ENCODE measurements around the gene ZNF217. TPM values are rescaled to one million over a fixed set of nuclear protein-coding genes. Genes with fewer than 3 reads are reported as not detected.
"Not testable (repeated sequence)": the region's sequence is repeated elsewhere in the genome, so short reads cannot be mapped to it uniquely, and the experiment has no call there.

The ZNF217 gene
- polyA plus RNA-seq, 2 of the 4 experiments (the other 2 are of a cell fraction): 22.2 to 30.5 TPM

DNA sequence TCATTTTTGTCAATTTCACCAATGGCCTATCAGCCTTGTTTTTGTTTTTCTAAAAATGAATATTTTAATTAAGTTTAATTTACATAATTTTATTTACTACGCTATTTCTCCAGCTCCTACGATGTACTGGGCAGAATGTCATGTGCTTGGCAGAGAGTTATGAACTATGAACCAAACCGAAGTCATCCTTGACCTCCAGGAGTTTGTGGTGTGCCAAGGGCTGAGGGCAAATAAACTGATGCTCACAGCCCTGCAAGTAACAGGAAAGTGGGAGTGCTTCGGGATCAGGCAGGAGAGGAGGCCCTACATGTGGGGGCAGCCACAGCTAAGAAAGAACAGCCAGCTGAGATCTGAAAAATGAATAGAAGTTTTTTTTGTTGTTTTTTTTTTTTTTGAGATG lies 38.6 kb downstream of the ZNF217 start (continued):
- TF ChIP-seq, protein P1, sequence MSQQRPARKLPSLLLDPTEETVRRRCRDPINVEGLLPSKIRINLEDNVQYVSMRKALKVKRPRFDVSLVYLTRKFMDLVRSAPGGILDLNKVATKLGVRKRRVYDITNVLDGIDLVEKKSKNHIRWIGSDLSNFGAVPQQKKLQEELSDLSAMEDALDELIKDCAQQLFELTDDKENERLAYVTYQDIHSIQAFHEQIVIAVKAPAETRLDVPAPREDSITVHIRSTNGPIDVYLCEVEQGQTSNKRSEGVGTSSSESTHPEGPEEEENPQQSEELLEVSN (IDR thresholded peaks at IDR 0.05; ENCODE audit: borderline replicate concordance, low read depth): no peak
- no peak for TF ChIP-seq EHMT2 (IDR thresholded peaks at IDR 0.05; ENCODE audit: low read depth)
- no peak for TF ChIP-seq KDM1A (IDR thresholded peaks at IDR 0.05; ENCODE audit: low read depth)
- TF ChIP-seq, protein P2, sequence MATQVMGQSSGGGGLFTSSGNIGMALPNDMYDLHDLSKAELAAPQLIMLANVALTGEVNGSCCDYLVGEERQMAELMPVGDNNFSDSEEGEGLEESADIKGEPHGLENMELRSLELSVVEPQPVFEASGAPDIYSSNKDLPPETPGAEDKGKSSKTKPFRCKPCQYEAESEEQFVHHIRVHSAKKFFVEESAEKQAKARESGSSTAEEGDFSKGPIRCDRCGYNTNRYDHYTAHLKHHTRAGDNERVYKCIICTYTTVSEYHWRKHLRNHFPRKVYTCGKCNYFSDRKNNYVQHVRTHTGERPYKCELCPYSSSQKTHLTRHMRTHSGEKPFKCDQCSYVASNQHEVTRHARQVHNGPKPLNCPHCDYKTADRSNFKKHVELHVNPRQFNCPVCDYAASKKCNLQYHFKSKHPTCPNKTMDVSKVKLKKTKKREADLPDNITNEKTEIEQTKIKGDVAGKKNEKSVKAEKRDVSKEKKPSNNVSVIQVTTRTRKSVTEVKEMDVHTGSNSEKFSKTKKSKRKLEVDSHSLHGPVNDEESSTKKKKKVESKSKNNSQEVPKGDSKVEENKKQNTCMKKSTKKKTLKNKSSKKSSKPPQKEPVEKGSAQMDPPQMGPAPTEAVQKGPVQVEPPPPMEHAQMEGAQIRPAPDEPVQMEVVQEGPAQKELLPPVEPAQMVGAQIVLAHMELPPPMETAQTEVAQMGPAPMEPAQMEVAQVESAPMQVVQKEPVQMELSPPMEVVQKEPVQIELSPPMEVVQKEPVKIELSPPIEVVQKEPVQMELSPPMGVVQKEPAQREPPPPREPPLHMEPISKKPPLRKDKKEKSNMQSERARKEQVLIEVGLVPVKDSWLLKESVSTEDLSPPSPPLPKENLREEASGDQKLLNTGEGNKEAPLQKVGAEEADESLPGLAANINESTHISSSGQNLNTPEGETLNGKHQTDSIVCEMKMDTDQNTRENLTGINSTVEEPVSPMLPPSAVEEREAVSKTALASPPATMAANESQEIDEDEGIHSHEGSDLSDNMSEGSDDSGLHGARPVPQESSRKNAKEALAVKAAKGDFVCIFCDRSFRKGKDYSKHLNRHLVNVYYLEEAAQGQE (IDR thresholded peaks at IDR 0.05): no peak

DNA sequence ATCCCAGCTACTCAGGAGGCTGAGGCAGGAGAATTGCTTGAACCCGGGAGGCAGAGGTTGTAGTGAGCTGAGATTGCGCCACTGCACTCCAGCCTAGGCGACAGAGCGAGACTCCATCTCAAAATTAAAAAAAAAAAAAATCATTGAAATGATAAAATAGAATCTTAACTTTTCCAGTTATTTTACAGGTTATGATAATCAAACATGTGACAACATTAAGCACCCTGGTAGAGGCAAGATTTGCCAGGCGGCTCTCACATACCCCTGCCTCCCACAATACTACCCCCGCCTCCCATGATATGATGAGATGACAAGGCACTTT lies 41.1 kb downstream of the ZNF217 start:
- ATAC-seq; H3K4me1 ChIP-seq; POLR2A ChIA-PET; H3K4me3 ChIP-seq; CTCF ChIA-PET; H3K4me2 ChIP-seq; H3K9me3 ChIP-seq; FAIRE-seq; DNase-seq (ENCODE audit: low read depth in 1 of 2, low spot score in 1 of 2); H3K27ac ChIP-seq: not testable (repeated sequence)
- WGBS (ENCODE audit: missing lambda C conversion rate): 94% methylated on average over 6 of the region's 6 CpGs

DNA sequence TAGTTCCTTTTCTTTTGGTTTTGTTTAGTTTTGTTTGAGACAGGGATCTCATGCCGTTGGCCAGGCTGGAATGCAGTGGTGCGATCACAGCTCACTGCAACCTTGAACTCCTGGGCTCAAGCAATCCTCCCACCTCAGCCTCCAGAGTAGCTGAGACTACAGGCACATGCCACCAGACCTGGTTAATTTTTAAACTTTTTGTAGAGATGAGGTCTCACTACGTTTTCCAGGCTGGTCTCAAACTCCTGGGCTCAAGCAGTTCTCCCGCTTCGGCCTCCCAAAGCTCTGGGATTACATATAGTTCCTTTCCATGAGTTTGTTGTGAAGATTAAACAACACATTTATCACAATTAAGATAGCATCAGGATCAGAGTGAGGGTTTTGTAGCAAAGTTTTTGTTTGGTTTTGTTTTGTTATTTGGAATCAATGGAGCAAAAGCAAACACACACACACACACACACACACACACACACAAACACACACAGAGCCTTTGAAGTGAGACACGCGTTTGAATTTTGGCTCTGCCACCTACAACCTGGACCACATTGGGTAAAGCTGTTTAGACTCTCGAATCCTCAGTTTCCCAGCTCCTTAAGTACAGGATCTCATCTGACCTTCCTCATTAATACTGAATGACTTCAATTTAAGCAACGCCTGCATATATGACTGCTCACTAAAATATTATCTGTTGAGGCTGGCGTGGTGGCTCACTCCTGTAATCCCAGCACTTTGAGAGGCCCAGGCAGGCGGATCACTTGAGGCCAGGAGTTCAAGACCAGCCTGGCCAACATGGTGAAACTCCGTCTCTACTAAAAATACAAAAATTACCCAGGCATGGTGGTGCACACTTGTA lies 41.7 kb downstream of the ZNF217 start:
- CTCF ChIA-PET: interaction anchor here (1.2 to 1.5 kb wide), 2 partner anchors 388 to 1239 kb away, joined by 3 to 8 read pairs; no protein-coding TSS in a partner anchor
- POLR2A ChIA-PET; H3K4me1 ChIP-seq; H3K4me3 ChIP-seq; FAIRE-seq; DNase-seq (ENCODE audit: low read depth in 1 of 2, low spot score in 1 of 2); H3K27ac ChIP-seq; H3K9me3 ChIP-seq; ATAC-seq: not testable (repeated sequence)
- WGBS (ENCODE audit: missing lambda C conversion rate): 75% methylated on average over 12 of the region's 12 CpGs
- 0 out of 3 replicates have a peak overlapping the region, but pooled peaks have one; percentile 12 for H3K4me2 ChIP-seq

DNA sequence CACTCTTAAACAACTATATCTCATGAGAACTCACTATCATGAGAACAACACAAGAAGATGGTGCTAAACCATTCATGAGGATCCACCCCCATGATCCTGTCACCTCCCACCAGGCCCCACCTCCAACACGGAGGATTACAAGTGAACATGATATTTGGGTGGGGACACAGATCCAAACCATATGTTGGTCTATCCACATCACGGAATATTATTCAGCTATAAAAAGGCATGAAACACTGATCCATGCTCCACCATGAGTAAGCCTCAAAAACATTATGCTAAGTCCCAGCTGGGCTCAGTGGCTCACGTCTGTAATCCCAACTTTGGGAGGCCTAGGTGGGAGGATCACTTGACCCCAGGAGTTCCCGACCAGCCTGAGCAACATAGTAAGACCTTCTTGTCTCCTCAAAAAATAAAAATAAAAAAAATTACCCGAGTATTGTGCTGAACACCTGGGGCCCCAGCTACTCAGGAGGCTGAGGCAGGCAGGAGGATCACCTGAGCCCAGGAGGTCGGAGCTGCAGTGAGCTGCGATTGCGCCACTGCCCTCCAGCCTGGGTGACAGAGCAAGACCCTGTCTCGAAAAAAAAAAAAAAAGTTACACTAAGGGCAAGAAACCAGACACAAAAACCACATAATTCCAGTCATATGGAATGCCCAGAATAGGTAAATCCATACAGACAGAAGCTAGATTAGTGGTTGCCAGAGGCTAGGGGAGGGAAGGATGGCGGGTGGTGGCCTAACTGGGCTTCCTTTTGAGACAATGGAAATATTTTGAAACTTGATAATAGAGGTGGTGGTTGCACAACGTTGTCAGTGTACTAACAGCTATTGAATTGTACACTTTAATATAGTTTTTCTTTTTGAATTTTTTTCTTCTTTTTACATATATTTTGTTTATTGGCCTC lies 43.1 kb downstream of the ZNF217 start:
- Histone ChIP-seq H3K4me3 (no peak overlapping the region), H3K27ac (no peak overlapping the region), H3K4me1 (peaks cover 4% of the 10 kb centered on the region; the same call in 1 of the 3 replicates), H3K9me3 (no peaks in the 10 kb centered on the region), H3K4me2 (no peak overlapping the region)
- CTCF ChIA-PET: interaction anchor here (0.7 to 1.5 kb wide), 9 partner anchors 18 to 1286 kb away, joined by 3 to 8 read pairs (median 3); no protein-coding TSS in a partner anchor
- 63% methylated on average over 11 of the region's 11 CpGs for WGBS (ENCODE audit: missing lambda C conversion rate)
- POLR2A ChIA-PET: no interaction called here
- ATAC-seq (no peak), FAIRE-seq (no peak), DNase-seq (ENCODE audit: low read depth in 1 of 2, low spot score in 1 of 2) (no peak)
- TF ChIP-seq SREBF2 (IDR thresholded peaks at IDR 0.05) (no peak), ZSCAN20 (CRISPR knock-in tag; IDR thresholded peaks at IDR 0.05) (no peak), CBX8 (IDR thresholded peaks at IDR 0.05) (no peak), SMC3 (IDR thresholded peaks at IDR 0.05) (no peak)
- TF ChIP-seq, protein P2 (IDR thresholded peaks at IDR 0.05): no peak

All from A549 (cell line).